Endothelial cell of umbilical vein (primary cell): Measurements from ENCODE around the gene PTPN6. TPM values are rescaled to one million over a fixed set of nuclear protein-coding genes. Genes with fewer than 3 reads are reported as not detected.

Source experiments
- BruUV-seq: library from RNA; stranded (reverse); fragments of 400-500 nt; replicated peaks from 2 replicates; lab custom pipeline; 2021; lab: Mats Ljungman, UMichigan
- CTCF ChIA-PET: fragments of 300-600, 350-600 bp; sonication (Branson Sonifier 250); formaldehyde crosslinking; loops from one replicate; lab custom pipeline; 2021; ENCODE audit warnings: antibody characterized with exemption, inconsistent platforms; lab: Charles Lee
- POLR2A ChIA-PET: fragments of 300-600, 350-600 bp; sonication (Branson Sonifier 250); formaldehyde crosslinking; loops from one replicate; lab custom pipeline; 2021; ENCODE audit warnings: antibody characterized with exemption, inconsistent platforms; lab: Charles Lee
- DNase-seq: peaks from one replicate; pipeline ENCODE4 v3.0.0-alpha.2; 2011; ENCODE audit warnings: low read depth, low spot score
- FAIRE-seq: peaks from 2 replicates; lab custom pipeline; 2011; peaks lifted over from hg19 to GRCh38; lab: Jason Lieb, UNC
- H2AFZ ChIP-seq: 2 replicates; pipeline ENCODE4 v1.6.0; 2012; ENCODE audit warnings: low read depth, low read length, control low read depth, inconsistent platforms
- H3K27ac ChIP-seq: 2 replicates; pipeline ENCODE4 v1.5.1; 2011; ENCODE audit warnings: low read depth, mild to moderate bottlenecking, control low read depth, low read length, moderate library complexity; ENCODE audit not compliant: insufficient read depth
- H3K27me3 ChIP-seq, 2 experiments: 2 replicates each; pipeline versions ENCODE4 v1.6.0 to v1.6.1; 2011; ENCODE audit warnings: low read length in 2 of 2, mixed read lengths in 1 of 2; ENCODE audit not compliant: control insufficient read depth in 2 of 2, insufficient read depth in 2 of 2
- H3K36me3 ChIP-seq, 2 experiments: 2 replicates in 1 of 2; 3 replicates in 1 of 2; pipeline ENCODE4 v1.5.1; 2011; ENCODE audit warnings: low read length in 2 of 2, mild to moderate bottlenecking in 1 of 2, moderate library complexity in 1 of 2; ENCODE audit not compliant: control insufficient read depth in 2 of 2, insufficient read depth in 2 of 2; ENCODE audit errors: extremely low read depth in 1 of 2
- H3K4me1 ChIP-seq: 3 replicates; pipeline ENCODE4 v1.5.1; 2011; ENCODE audit warnings: mild to moderate bottlenecking, low read length; ENCODE audit not compliant: control insufficient read depth, insufficient read depth; ENCODE audit errors: extremely low read depth
- H3K4me2 ChIP-seq: 2 replicates; pipeline ENCODE4 v1.6.1; 2011; ENCODE audit warnings: low read length, control low read depth, mixed read lengths; ENCODE audit not compliant: insufficient read depth
- H3K4me3 ChIP-seq, 3 experiments: fragments of 200-600 bp in 1 of 3; sonication (generic), shearing (Covaris generic) in 1 of 3; replicated peaks in 1 of 3; 2 replicates each; pipeline ENCODE4 v1.5.1; 2011 to 2016; ENCODE audit warnings: control low read depth in 3 of 3, low read length in 3 of 3, mild to moderate bottlenecking in 2 of 3, inconsistent platforms in 1 of 3, low read depth in 1 of 3, moderate library complexity in 1 of 3; ENCODE audit not compliant: insufficient read depth in 1 of 3
- H3K79me2 ChIP-seq: 2 replicates; pipeline ENCODE4 v1.6.0; 2012; ENCODE audit warnings: low read length, inconsistent platforms; ENCODE audit not compliant: control insufficient read depth, insufficient read depth
- H3K9ac ChIP-seq: replicated peaks from 2 replicates; pipeline ENCODE3; 2011; ENCODE audit warnings: low read length, control low read depth; ENCODE audit not compliant: insufficient read depth; ENCODE audit errors: extremely low read depth
- H3K9me1 ChIP-seq: replicated peaks from 3 replicates; pipeline ENCODE4 v1.6.0; 2011; ENCODE audit warnings: mild to moderate bottlenecking, low read length; ENCODE audit not compliant: control insufficient read depth, insufficient read depth; ENCODE audit errors: extremely low read depth
- H3K9me3 ChIP-seq: replicated peaks from 2 replicates; pipeline ENCODE4 v1.5.1; 2012; ENCODE audit warnings: low read length, inconsistent platforms; ENCODE audit not compliant: control insufficient read depth, insufficient read depth
- H4K20me1 ChIP-seq: replicated peaks from 2 replicates; pipeline ENCODE3; 2011; ENCODE audit warnings: mild to moderate bottlenecking, low read length; ENCODE audit not compliant: control insufficient read depth, insufficient read depth; ENCODE audit errors: extremely low read depth
- CTCF ChIP-seq, 2 donors: IDR thresholded peaks; 1 replicate in 1 of 2; 2 replicates in 1 of 2; pipeline ENCODE4 v1.5.1; 2011; ENCODE audit warnings: low read length in 2 of 2, mild to moderate bottlenecking in 2 of 2, moderate library complexity in 2 of 2, control low read depth in 1 of 2, inconsistent platforms in 1 of 2, low read depth in 1 of 2; ENCODE audit not compliant: insufficient read depth in 1 of 2; ENCODE audit errors: extremely low read depth in 1 of 2
- EZH2 ChIP-seq: IDR thresholded peaks from 2 replicates; pipeline ENCODE4 v1.6.1; 2012; ENCODE audit warnings: borderline replicate concordance, low read depth, mild to moderate bottlenecking, moderate library complexity, low read length, inconsistent platforms; ENCODE audit not compliant: severe bottlenecking
- FOS ChIP-seq: IDR thresholded peaks from 2 replicates; pipeline ENCODE4 v1.6.1; 2011; ENCODE audit warnings: mild to moderate bottlenecking, low read length, moderate library complexity, borderline replicate concordance; ENCODE audit not compliant: insufficient read depth
- GATA2 ChIP-seq: IDR thresholded peaks from 2 replicates; pipeline ENCODE4 v1.7.0; 2011; ENCODE audit warnings: low read depth, mild to moderate bottlenecking, moderate library complexity, mixed read lengths, low read length; ENCODE audit not compliant: insufficient read length, insufficient read depth
- JUN ChIP-seq: IDR thresholded peaks from 2 replicates; pipeline ENCODE4 v1.6.1; 2011; ENCODE audit warnings: borderline replicate concordance, low read depth; ENCODE audit not compliant: insufficient read length, insufficient read depth
- MAX ChIP-seq: IDR thresholded peaks from 2 replicates; pipeline ENCODE4 v1.6.1; 2011; ENCODE audit not compliant: insufficient read depth, insufficient read length
- MYC ChIP-seq: IDR thresholded peaks from one replicate; pipeline ENCODE4 v1.6.1; 2011; ENCODE audit warnings: mild to moderate bottlenecking, low read depth, low read length
- POLR2A ChIP-seq: IDR thresholded peaks from 2 replicates; pipeline ENCODE4 v1.6.1; 2012; ENCODE audit warnings: low read depth, mild to moderate bottlenecking, control low read depth, low read length
- POLR2AphosphoS5 ChIP-seq: IDR thresholded peaks from 2 replicates; pipeline ENCODE4 v1.6.1; 2012; ENCODE audit warnings: low read depth, mild to moderate bottlenecking, control low read depth, low read length, moderate library complexity; ENCODE audit not compliant: insufficient read depth
- dilution Hi-C: fragments of 300-500 bp; cut with MboI; formaldehyde crosslinking; loops from one replicate; pipeline ENCODE4 v1.15.0; 2019; ENCODE audit warnings: low sequenced_read_pairs; ENCODE audit not compliant: extremely low pct_ligation_motif_present
- intact Hi-C: fragments of 100-400 bp; cut with micrococcal nuclease; formaldehyde crosslinking; loops from one replicate; pipeline ENCODE4 v1.10.0; 2022
- polyA plus RNA-seq, 4 experiments: library from polyadenylated mRNA; depleted of rRNA in 3 of 4; stranded (reverse) in 3 of 4; unstranded in 1 of 4; fragments of >200 nt; gene quantifications; 2 replicates each; pipeline versions ENCODE4 v1.2.1 to v1.2.3, GENCODE V29; 2011 to 2012; ENCODE audit warnings: missing spikeins in 1 of 4
- total RNA-seq: library from RNA; stranded (reverse); gene quantifications from 2 replicates; pipeline ENCODE4 v1.2.3, GENCODE V29; 2021

Gene PTPN6
- total and polyA plus RNA-seq, 2 donors (not counting 3 experiments of a cell fraction or from before 2014, with no cell fraction given), result 0.25 to 1.6 TPM

DNA sequence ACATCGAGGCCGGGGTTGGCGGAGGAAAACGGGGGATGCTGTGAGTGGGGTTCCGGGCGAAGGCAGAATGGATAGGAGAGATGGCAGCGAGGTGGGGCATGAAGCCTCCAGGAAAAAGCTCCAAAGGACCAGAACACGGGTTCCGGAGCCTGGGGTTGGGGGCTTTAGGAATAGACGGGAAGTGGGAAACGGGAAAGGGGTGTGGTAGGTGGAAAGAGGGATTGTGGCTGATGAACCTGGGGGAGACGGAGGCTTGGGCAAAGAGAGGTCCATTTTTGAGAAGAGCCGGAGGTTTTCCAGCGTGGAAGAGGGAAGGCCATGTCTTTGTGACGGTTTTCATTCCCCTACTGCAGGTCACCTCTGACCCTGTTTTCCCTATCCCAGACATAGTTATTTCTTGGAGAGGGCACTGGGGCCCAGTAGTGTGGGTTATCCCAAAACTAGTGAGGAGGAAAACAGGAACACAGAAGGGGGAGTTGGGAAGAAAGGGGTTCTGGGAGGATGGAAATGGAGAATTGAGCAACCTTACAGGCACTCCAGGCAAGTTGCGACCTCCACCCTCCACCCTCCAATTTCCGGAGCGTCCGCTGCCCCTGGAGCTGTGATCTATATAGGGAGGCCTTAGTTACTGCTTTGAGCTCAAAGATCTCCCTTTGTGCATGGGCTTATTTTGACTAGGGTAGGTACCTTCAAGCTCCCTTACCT, 22.3 kb upstream of the PTPN6 start:
- H3K9me3 ChIP-seq, result no peaks in the 10 kb centered on the region
- intact Hi-C loops (no loop called here), dilution Hi-C loops (no loop called here)
- H3K27ac ChIP-seq, result peak overlapping the region; percentile 52
- peak overlapping the region; percentile 87 for H3K4me2 ChIP-seq
- peak overlapping the region; percentile 88 to 92 (median 90) for H3K4me3 ChIP-seq
- H3K9me1 ChIP-seq, result no peaks in the 10 kb centered on the region
- peak; percentile 58 for FAIRE-seq
- peak overlapping the region; percentile 75 for H3K9ac ChIP-seq
- H3K79me2 ChIP-seq, result peaks cover 63% of the 10 kb centered on the region
- no peak for TF ChIP-seq POLR2A
- TF ChIP-seq EZH2, result no peak
- TF ChIP-seq GATA2, result no peak
- no peak for TF ChIP-seq CTCF (IDR thresholded peaks at IDR 0.05; ENCODE audit: extremely low read depth in 1 of 2, insufficient read depth in 1 of 2, low read depth in 1 of 2, low read length in 2 of 2)
- TF ChIP-seq MAX, result no peak
- TF ChIP-seq MYC, result no peak
- TF ChIP-seq JUN, result no peak
- no peak for TF ChIP-seq POLR2AphosphoS5
- no peak for TF ChIP-seq FOS
- H3K4me1 ChIP-seq, result peaks cover 60% of the 10 kb centered on the region
- peaks cover 8% of the 10 kb centered on the region for H4K20me1 ChIP-seq
- no peak for DNase-seq
- no TSS peak for BruUV-seq
- ChIA-PET CTCF (interaction anchor here (1.1 to 2.0 kb wide), 4 partner anchors 9 to 56 kb away, joined by 3 to 11 read pairs (median 4); partner anchors contain the start of genes C12orf57, RNU7-1 and SPSB2), POLR2A (interaction anchor here (1.2 kb wide), 1 partner anchor 9 kb away, joined by 4 read pairs; no protein-coding TSS in a partner anchor)
- H3K36me3 ChIP-seq, result peaks cover 0 to 2% of the 10 kb centered on the region in 2 experiments
- no peaks in the 10 kb centered on the region for H3K27me3 ChIP-seq
- H2AFZ ChIP-seq, result no peak overlapping the region
